ENCODE data around the gene TAPBPL.
"Not testable (repeated sequence)": the region's sequence is repeated elsewhere in the genome, so short reads cannot be mapped to it uniquely, and the experiment has no call there.

TAPBPL gene

GRCh38 chr12:6462234-6462995, 10.6 kb downstream of the TAPBPL start:
- DNase-seq = no peak

GRCh38 chr12:6463216-6463615, 11.4 kb downstream of the TAPBPL start:
- peak; percentile 70 for DNase-seq

GRCh38 chr12:6463858-6464257, 12.0 kb downstream of the TAPBPL start:
- DNase-seq = no peak

GRCh38 chr12:6464531-6464930, 12.7 kb downstream of the TAPBPL start:
- no peak for DNase-seq

GRCh38 chr12:6465467-6466183, 13.8 kb downstream of the TAPBPL start:
- DNase-seq = peak; percentile 61

- no peak for DNase-seq
Observed at GRCh38 chr12:6466184-6466573, 14.3 kb downstream of the TAPBPL start.

- not testable (repeated sequence) for DNase-seq
Observed at GRCh38 chr12:6466751-6467150, 14.9 kb downstream of the TAPBPL start.

- DNase-seq = not testable (repeated sequence)
Observed at GRCh38 chr12:6467571-6468282, 15.9 kb downstream of the TAPBPL start.

GRCh38 chr12:6468283-6468575, 16.4 kb downstream of the TAPBPL start:
- DNase-seq = no peak

GRCh38 chr12:6469092-6469491, 17.2 kb downstream of the TAPBPL start:
- DNase-seq = no peak

GRCh38 chr12:6469609-6470374, 17.9 kb downstream of the TAPBPL start:
- no peak for DNase-seq

- DNase-seq = peak; percentile 99
Observed at GRCh38 chr12:6470375-6471163, 18.7 kb downstream of the TAPBPL start, which contains the start of gene VAMP1. Gene VAMP1, minus strand, starts transcription at chr12:6470677. Its CDS starts 146 bp downstream, at chr12:6470531.

GRCh38 chr12:6471989-6472360, 20.1 kb downstream of the TAPBPL start:
- no peak for DNase-seq

- DNase-seq = no peak
Observed at GRCh38 chr12:6472491-6472890, 20.6 kb downstream of the TAPBPL start.

GRCh38 chr12:6475233-6475975, 23.6 kb downstream of the TAPBPL start:
- not testable (repeated sequence) for DNase-seq

GRCh38 chr12:6476489-6476888, 24.6 kb downstream of the TAPBPL start:
- DNase-seq = no peak

- not testable (repeated sequence) for DNase-seq
Observed at GRCh38 chr12:6477601-6478377, 25.9 kb downstream of the TAPBPL start.

- DNase-seq = no peak
Observed at GRCh38 chr12:6478416-6478815, 26.6 kb downstream of the TAPBPL start.

GRCh38 chr12:6488240-6488639, 36.4 kb downstream of the TAPBPL start:
- no peak for DNase-seq

- no peak for DNase-seq
Observed at GRCh38 chr12:6489449-6489848, 37.6 kb downstream of the TAPBPL start.

- not testable (repeated sequence) for DNase-seq
Observed at GRCh38 chr12:6490673-6491072, 38.8 kb downstream of the TAPBPL start.

All from CD4-positive, alpha-beta T cell treated with Interleukin-6 for 4 hours (primary cell).